Upper lobe of left lung (tissue), 6 donors: ENCODE data around the gene CALN1. TPM values are rescaled to one million over a fixed set of nuclear protein-coding genes. Genes with fewer than 3 reads are reported as not detected.

Experiments
- ATAC-seq, 2 donors: fragments of 200-7000 bp; cut with Tn5 transposase; one replicate each; pipeline ENCODE4 v1.9.1; 2022; ENCODE audit warnings: mild to moderate bottlenecking in 2 of 2, moderate library complexity in 2 of 2; ENCODE audit not compliant: low FRiP score in 2 of 2
- DNase-seq, 2 donors: peaks; one replicate each; pipeline ENCODE4 v3.0.0-alpha.2; 2019 to 2020
- H3K27ac ChIP-seq, 4 donors: fragments of 200-600 bp; sonication (generic); one replicate each; pipeline ENCODE4 v1.5.1; 2016 to 2019
- H3K27me3 ChIP-seq, 4 donors: fragments of 200-600 bp; sonication (generic); one replicate each; pipeline ENCODE4 v1.5.1; 2017 to 2019
- H3K36me3 ChIP-seq, 4 donors: fragments of 200-600 bp; sonication (generic); one replicate each; pipeline ENCODE4 v1.5.1; 2016 to 2019
- H3K4me1 ChIP-seq, 4 donors: fragments of 200-600 bp; sonication (generic); one replicate each; pipeline ENCODE4 v1.5.1; 2018 to 2019
- H3K4me3 ChIP-seq, 4 donors: fragments of 200-600 bp; sonication (generic); one replicate each; pipeline ENCODE4 v1.5.1; 2017 to 2019; ENCODE audit warnings: mild to moderate bottlenecking in 2 of 4, moderate library complexity in 1 of 4
- H3K9me3 ChIP-seq, 4 donors: fragments of 200-600 bp; sonication (generic); one replicate each; pipeline ENCODE4 v1.5.1; 2018 to 2019
- CTCF ChIP-seq, 6 experiments: fragments of 450-650 bp in 4 of 6; fragments of 200-600 bp in 2 of 6; sonication (generic) in 2 of 6; IDR thresholded peaks; one replicate each; pipeline ENCODE4 v1.5.1; 2016 to 2019; ENCODE audit warnings: antibody characterized with exemption in 6 of 6
- EP300 ChIP-seq, 4 donors: sonication (generic); formaldehyde crosslinking; IDR thresholded peaks; one replicate each; pipeline ENCODE4 v1.5.1; 2017; ENCODE audit warnings: antibody characterized with exemption in 4 of 4, control low read depth in 2 of 4
- POLR2A ChIP-seq, 4 donors: fragments of 450-650 bp; IDR thresholded peaks; one replicate each; pipeline ENCODE4 v1.5.1; 2016 to 2017; ENCODE audit warnings: antibody characterized with exemption in 4 of 4, mild to moderate bottlenecking in 2 of 4
- POLR2AphosphoS5 ChIP-seq, 2 donors: sonication (generic); formaldehyde crosslinking; IDR thresholded peaks; one replicate each; pipeline ENCODE4 v1.5.1; 2017; ENCODE audit warnings: antibody characterized with exemption in 2 of 2
- WGBS, 2 donors: methylation state at CpG; one replicate each; pipeline ENCODE4 v1.1.5; 2017 to 2018; 5-methylcytosine and 5-hydroxymethylcytosine counted together
- total RNA-seq, 6 donors: library from RNA; depleted of rRNA in 4 of 6; stranded (reverse); fragments of >200 nt in 4 of 6; gene quantifications; one replicate each; pipeline versions ENCODE4 v1.1.0 to v1.2.1, GENCODE V29; 2016 to 2021
- donor health status: DM: no; HTN: no; CAD: no; lungs with moderate emphysema.
- donor health status: DM: no; HTN: yes; CAD: no; lungs with severe emphysema.

Gene CALN1
- total RNA-seq, 6 donors from 2014 or later: 0.24 to 0.46 TPM; not detected in 4

DNA sequence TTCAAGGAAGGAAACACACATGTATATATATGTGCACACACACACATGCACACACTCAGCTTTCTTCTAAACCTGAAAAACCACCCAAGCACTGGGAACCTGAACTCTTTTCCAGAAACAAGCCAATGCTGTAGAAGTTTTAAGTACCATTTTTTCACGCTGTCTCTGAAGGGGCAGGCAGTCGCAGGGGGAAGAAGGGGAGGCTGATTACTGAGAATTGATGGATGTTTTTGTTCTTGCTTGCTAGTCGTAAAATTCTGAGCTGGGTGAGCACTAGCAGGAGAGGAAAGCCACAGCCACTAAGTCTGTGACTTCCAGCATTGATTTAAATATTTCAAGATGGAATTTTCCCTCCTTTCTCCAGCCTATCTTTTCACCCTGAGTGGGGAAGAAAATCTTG lies 391.8 kb downstream of the CALN1 start:
- H3K4me3 ChIP-seq: no peak overlapping the region
- no peak for DNase-seq
- ATAC-seq: no peak
- WGBS, 2 donors: 42 to 52% methylated on average over 3 of the region's 3 CpGs
- H3K27me3 ChIP-seq: no peaks in the 10 kb centered on the region
- H3K4me1 ChIP-seq: no peaks in the 10 kb centered on the region
- TF ChIP-seq POLR2A (IDR thresholded peaks at IDR 0.05) (no peak), EP300 (IDR thresholded peaks at IDR 0.05) (no peak)
- no peaks in the 10 kb centered on the region for H3K9me3 ChIP-seq
- H3K36me3 ChIP-seq: no peaks in the 10 kb centered on the region
- no peak overlapping the region for H3K27ac ChIP-seq

DNA sequence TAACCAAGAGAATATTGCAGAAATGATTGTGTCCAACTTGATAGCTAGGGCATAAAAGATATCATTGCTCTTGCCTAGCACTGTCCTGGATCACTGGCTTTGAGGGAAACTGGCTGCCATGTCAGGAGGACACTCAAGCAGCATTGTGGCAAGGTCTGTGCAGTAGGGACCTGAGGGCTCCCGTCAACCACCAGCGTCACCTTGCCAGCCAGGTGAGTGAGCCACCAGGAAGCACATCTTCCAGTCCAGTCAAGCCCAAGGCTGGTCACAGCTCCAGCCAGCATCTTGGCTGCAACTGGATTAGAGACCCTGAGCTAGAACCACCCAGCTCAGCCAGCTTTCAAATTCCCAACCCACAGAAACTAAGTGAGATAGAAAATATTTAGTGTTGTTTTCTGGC lies 392.7 kb downstream of the CALN1 start:
- 100% methylated on average over 2 of the region's 2 CpGs; no CpG with 5 or more reads in 1 of the 2 donors for WGBS, 2 donors
- TF ChIP-seq POLR2A (IDR thresholded peaks at IDR 0.05): no peak
- no peak for TF ChIP-seq EP300 (IDR thresholded peaks at IDR 0.05)
- no peak for TF ChIP-seq POLR2AphosphoS5 (IDR thresholded peaks at IDR 0.05)
- TF ChIP-seq CTCF (IDR thresholded peaks at IDR 0.05): no peak
- Histone ChIP-seq H3K36me3 (no peaks in the 10 kb centered on the region), H3K9me3 (no peaks in the 10 kb centered on the region), H3K4me3 (no peak overlapping the region), H3K27me3 (no peaks in the 10 kb centered on the region), H3K4me1 (no peaks in the 10 kb centered on the region), H3K27ac (no peak overlapping the region)
- DNase-seq (no peak), ATAC-seq (no peak)

DNA sequence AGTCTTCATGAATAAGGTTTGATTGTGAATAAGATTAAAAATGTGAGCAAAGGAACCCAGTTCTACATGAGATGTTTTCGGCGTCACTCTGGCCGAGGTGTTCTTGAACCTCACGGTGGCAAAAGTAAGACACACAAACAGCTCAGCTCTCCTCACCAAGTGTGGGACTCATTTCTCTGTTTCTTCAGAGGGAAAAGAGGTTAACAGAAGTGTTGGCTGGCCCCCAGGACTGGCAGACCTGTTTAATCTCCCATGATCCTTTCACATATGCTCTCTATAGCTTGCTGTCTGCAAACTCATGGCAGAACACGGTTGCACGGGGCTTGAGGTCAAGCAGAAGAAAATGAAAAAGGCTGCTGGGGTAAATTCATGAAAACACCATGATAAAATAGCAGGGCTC lies 394.4 kb downstream of the CALN1 start:
- H3K36me3 ChIP-seq: no peaks in the 10 kb centered on the region
- no peak for TF ChIP-seq POLR2AphosphoS5 (IDR thresholded peaks at IDR 0.05)
- TF ChIP-seq EP300 (IDR thresholded peaks at IDR 0.05): no peak
- no peak for TF ChIP-seq POLR2A (IDR thresholded peaks at IDR 0.05)
- no peak for TF ChIP-seq CTCF (IDR thresholded peaks at IDR 0.05)
- H3K27ac ChIP-seq: no peak overlapping the region
- DNase-seq (no peak), ATAC-seq (no peak)
- no peaks in the 10 kb centered on the region for H3K27me3 ChIP-seq
- no peaks in the 10 kb centered on the region for H3K9me3 ChIP-seq
- H3K4me3 ChIP-seq: no peak overlapping the region
- H3K4me1 ChIP-seq: no peaks in the 10 kb centered on the region
- 80 to 85% methylated on average over 6 of the region's 6 CpGs for WGBS, 2 donors

DNA sequence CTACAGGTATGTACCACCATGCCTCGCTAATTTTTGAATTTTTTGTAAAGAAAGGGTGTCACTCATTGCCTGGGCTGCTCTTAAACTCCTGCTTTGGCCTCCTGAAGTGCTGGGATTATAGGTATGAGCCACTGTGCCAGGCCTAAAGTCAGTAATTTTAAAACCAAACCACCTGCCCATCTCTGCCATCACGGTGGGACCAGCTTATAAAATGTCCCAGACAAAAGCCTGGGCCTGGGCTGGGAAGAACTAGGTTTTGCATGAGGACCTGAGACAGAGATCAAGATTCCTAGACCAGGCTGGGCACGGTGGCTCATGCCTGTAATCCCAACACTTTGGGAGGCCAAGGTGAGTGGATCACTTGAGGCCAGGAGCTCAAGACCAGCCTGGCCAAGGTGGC lies 395.6 kb downstream of the CALN1 start:
- H3K9me3 ChIP-seq: no peaks in the 10 kb centered on the region
- H3K4me3 ChIP-seq: no peak overlapping the region
- no peaks in the 10 kb centered on the region for H3K4me1 ChIP-seq
- DNase-seq: no peak
- TF ChIP-seq POLR2AphosphoS5 (IDR thresholded peaks at IDR 0.05): no peak
- no peak for TF ChIP-seq CTCF (IDR thresholded peaks at IDR 0.05)
- no peak for TF ChIP-seq POLR2A (IDR thresholded peaks at IDR 0.05)
- no peak for TF ChIP-seq EP300 (IDR thresholded peaks at IDR 0.05)
- H3K27ac ChIP-seq: no peak overlapping the region
- WGBS, 2 donors: 80 to 85% methylated on average over 3 of the region's 3 CpGs
- H3K36me3 ChIP-seq: no peaks in the 10 kb centered on the region
- no peak for ATAC-seq
- no peaks in the 10 kb centered on the region for H3K27me3 ChIP-seq

DNA sequence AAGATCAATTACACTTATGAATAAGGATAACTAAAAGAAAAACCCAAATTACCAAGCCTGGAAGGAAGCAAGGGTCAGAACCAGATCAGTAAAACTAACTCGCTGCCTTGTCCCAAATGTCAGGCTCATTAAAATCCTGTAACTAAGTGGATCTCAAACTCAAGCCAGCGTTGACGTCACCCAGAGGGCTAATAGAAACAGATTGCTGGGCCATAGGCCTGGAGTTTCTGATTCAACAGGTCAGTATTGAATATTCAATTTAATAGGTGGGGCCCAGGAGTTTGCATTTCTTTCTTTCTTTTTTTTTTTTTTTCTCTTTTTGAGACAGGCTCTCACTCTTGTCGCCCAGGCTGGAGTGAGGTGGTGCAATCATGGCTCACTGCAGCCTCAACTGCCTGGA lies 397.0 kb downstream of the CALN1 start:
- Histone ChIP-seq H3K27me3 (no peaks in the 10 kb centered on the region), H3K36me3 (no peaks in the 10 kb centered on the region), H3K4me1 (no peaks in the 10 kb centered on the region), H3K9me3 (no peaks in the 10 kb centered on the region), H3K4me3 (no peak overlapping the region), H3K27ac (no peak overlapping the region)
- ATAC-seq: no peak
- 90 to 94% methylated on average over 3 to 4 of the region's 4 CpGs for WGBS, 2 donors
- no peak for DNase-seq
- TF ChIP-seq EP300 (IDR thresholded peaks at IDR 0.05) (no peak), POLR2A (IDR thresholded peaks at IDR 0.05) (no peak), POLR2AphosphoS5 (IDR thresholded peaks at IDR 0.05) (no peak), CTCF (IDR thresholded peaks at IDR 0.05) (no peak)
